Measurements from ENCODE around the gene SIGMAR1. TPM values are rescaled to one million over a fixed set of nuclear protein-coding genes. Genes with fewer than 3 reads are reported as not detected.

SIGMAR1 gene
- total RNA-seq, 1 donor from 2014 or later: 64.6 TPM

DNA sequence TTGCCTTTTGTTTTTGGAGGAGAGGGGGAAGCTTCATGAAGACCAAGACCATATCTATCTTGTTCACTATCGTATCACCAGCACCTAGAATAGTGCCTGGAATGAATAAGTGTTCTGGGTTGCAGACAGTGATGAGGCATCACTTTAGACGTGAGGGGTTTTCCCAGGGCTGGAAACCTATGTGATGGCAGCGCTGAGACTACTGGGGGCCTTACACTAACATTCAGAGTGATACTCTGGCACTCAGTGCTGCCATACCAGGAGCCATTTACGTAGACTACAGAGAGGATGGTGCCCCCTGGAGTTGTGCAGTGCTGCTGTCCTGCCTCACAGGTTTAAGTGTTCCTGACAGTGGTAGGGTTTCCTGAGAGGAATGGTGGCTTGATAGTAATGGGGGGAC, 46.6 kb upstream of the SIGMAR1 start:
- no peak overlapping the region for H3K4me3 Mint-ChIP-seq (ENCODE audit: low read depth)
- DNase-seq (ENCODE audit: low spot score, unreplicated experiment): no peak
- H3K4me1 Mint-ChIP-seq (ENCODE audit: low read depth): peaks cover 10% of the 10 kb centered on the region
- no peaks in the 10 kb centered on the region for H3K27me3 Mint-ChIP-seq
- peaks cover 7% of the 10 kb centered on the region for H3K36me3 Mint-ChIP-seq (ENCODE audit: insufficient read depth)
- TF ChIP-seq, protein P1, sequence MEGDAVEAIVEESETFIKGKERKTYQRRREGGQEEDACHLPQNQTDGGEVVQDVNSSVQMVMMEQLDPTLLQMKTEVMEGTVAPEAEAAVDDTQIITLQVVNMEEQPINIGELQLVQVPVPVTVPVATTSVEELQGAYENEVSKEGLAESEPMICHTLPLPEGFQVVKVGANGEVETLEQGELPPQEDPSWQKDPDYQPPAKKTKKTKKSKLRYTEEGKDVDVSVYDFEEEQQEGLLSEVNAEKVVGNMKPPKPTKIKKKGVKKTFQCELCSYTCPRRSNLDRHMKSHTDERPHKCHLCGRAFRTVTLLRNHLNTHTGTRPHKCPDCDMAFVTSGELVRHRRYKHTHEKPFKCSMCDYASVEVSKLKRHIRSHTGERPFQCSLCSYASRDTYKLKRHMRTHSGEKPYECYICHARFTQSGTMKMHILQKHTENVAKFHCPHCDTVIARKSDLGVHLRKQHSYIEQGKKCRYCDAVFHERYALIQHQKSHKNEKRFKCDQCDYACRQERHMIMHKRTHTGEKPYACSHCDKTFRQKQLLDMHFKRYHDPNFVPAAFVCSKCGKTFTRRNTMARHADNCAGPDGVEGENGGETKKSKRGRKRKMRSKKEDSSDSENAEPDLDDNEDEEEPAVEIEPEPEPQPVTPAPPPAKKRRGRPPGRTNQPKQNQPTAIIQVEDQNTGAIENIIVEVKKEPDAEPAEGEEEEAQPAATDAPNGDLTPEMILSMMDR (IDR thresholded peaks at IDR 0.05; ENCODE audit: unreplicated experiment): no peak
- no peak overlapping the region for H3K27ac Mint-ChIP-seq
- H3K9me3 Mint-ChIP-seq (ENCODE audit: low read depth): no peaks in the 10 kb centered on the region

GRCh38 chr9:34675869-34676268, 38.3 kb upstream of the SIGMAR1 start:
- Mint-ChIP-seq H3K27me3 (no peaks in the 10 kb centered on the region), H3K27ac (no peak overlapping the region), H3K9me3 (ENCODE audit: low read depth) (no peaks in the 10 kb centered on the region), H3K4me1 (ENCODE audit: low read depth) (peaks cover 4% of the 10 kb centered on the region), H3K4me3 (ENCODE audit: low read depth) (no peak overlapping the region), H3K36me3 (ENCODE audit: insufficient read depth) (peaks cover 2% of the 10 kb centered on the region)
- DNase-seq (ENCODE audit: low spot score, unreplicated experiment): no peak
- TF ChIP-seq, protein P1 (IDR thresholded peaks at IDR 0.05; ENCODE audit: unreplicated experiment): no peak

DNA sequence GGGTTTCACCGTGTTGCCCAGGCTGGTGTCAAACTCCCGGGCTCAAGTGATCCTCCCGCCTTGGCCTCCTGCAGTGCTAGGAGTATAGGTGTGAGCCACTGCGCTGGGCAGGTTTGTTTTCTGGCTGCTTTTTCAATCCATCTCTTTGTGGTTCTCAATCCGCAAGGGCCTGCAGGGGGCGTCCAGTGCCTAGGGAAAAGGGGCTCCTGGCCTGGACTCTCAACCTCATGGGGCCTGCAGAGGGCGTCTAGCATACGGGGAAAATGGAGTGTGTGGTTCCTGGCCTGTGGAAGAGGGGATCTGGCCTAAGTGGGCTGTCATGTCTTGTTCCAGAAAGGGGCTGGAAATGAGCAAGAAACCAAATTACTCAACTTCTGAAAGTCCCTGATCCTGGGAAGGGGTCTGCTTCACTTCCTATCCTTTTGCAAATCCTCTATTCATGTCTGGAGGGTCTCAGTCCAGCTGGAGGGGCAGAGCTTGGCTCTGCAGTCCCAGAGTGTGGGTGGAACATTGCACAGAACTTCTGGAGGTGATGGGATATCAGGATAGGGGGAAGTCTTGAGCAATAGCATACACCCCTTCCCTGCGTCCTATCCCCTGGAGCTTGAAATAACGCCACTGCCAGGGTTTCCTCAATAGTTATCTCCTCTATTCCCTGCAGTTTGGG, 37.6 kb upstream of the SIGMAR1 start:
- TF ChIP-seq, protein P1 (IDR thresholded peaks at IDR 0.05; ENCODE audit: unreplicated experiment): peak; percentile 86
- Mint-ChIP-seq H3K4me1 (ENCODE audit: low read depth) (peaks cover 4% of the 10 kb centered on the region), H3K9me3 (ENCODE audit: low read depth) (no peaks in the 10 kb centered on the region), H3K27me3 (no peaks in the 10 kb centered on the region), H3K27ac (no peak overlapping the region), H3K36me3 (ENCODE audit: insufficient read depth) (no peaks in the 10 kb centered on the region), H3K4me3 (ENCODE audit: low read depth) (no peak overlapping the region)
- DNase-seq (ENCODE audit: low spot score, unreplicated experiment): peak; percentile 77

DNA sequence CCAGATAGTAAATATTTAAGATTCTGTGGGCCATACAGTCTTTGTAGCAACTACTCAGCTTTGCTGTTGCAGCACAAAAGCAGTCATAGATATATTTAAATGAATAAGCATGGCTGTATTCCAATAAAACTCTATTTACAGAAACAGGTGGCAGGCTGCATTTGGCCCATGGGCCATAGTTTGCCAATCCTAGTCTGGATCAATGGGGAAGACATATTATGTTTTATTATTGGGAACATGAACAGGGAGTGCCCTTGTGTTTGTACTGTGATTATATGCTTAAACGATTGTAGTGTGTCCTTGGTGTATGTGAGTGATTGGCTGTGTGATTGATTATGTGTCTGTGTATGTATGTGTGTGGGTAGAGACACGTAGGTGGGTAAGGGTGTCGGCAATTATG, 36.9 kb upstream of the SIGMAR1 start:
- peaks cover 3% of the 10 kb centered on the region for H3K36me3 Mint-ChIP-seq (ENCODE audit: insufficient read depth)

GRCh38 chr9:34671307-34671706, 33.7 kb upstream of the SIGMAR1 start:
- Mint-ChIP-seq H3K4me1 (ENCODE audit: low read depth) (peaks cover 4% of the 10 kb centered on the region), H3K9me3 (ENCODE audit: low read depth) (peaks cover 2% of the 10 kb centered on the region), H3K27ac (no peak overlapping the region), H3K4me3 (ENCODE audit: low read depth) (no peak overlapping the region), H3K27me3 (no peaks in the 10 kb centered on the region), H3K36me3 (ENCODE audit: insufficient read depth) (peaks cover 7% of the 10 kb centered on the region)
- TF ChIP-seq, protein P1 (IDR thresholded peaks at IDR 0.05; ENCODE audit: unreplicated experiment): no peak
- DNase-seq (ENCODE audit: low spot score, unreplicated experiment): no peak

More for the DNA sequence above, 36.9 kb upstream of the SIGMAR1 start:
- Mint-ChIP-seq H3K4me1 (ENCODE audit: low read depth) (peaks cover 4% of the 10 kb centered on the region), H3K9me3 (ENCODE audit: low read depth) (no peaks in the 10 kb centered on the region), H3K4me3 (ENCODE audit: low read depth) (no peak overlapping the region), H3K27me3 (no peaks in the 10 kb centered on the region), H3K27ac (no peak overlapping the region)
- DNase-seq (ENCODE audit: low spot score, unreplicated experiment): no peak
- TF ChIP-seq, protein P1 (IDR thresholded peaks at IDR 0.05; ENCODE audit: unreplicated experiment): no peak

Measured in progenitor cell of endocrine pancreas (in vitro differentiated cells).